ENCODE measurements around the gene EFCAB6. TPM values are rescaled to one million over a fixed set of nuclear protein-coding genes. Genes with fewer than 3 reads are reported as not detected.

Gene EFCAB6
- total and polyA plus RNA-seq, 4 donors: 0.14 to 2.1 (median 0.53) TPM

GRCh38 chr22:43839781-43840180, 27.7 kb upstream of the EFCAB6 start:
- Histone ChIP-seq H3K27me3 (ENCODE audit: control insufficient read depth in 4 of 4, insufficient read depth in 4 of 4, low read length in 3 of 4) (no peaks in the 10 kb centered on the region), H3K27ac (ENCODE audit: low read depth in 1 of 2, low read length in 2 of 2) (no peak overlapping the region), H3K9ac (ENCODE audit: low read depth in 1 of 2, low read length in 2 of 2) (no peak overlapping the region), H3K36me3 (ENCODE audit: control insufficient read depth in 4 of 4, insufficient read depth in 3 of 4, low read depth in 1 of 4, low read length in 3 of 4) (no peaks in the 10 kb centered on the region), H3K4me3 (ENCODE audit: low read depth in 1 of 3, low read length in 3 of 3) (no peak overlapping the region), H3K9me3 (ENCODE audit: control insufficient read depth in 4 of 4, low read length in 3 of 4) (no peaks in the 10 kb centered on the region), H3K4me1 (ENCODE audit: control insufficient read depth in 4 of 4, insufficient read depth in 4 of 4, low read length in 3 of 4) (no peaks in the 10 kb centered on the region)
- TF ChIP-seq REST (IDR thresholded peaks at IDR 0.05): no peak
- no peak for TF ChIP-seq TAF1 (conservative IDR thresholded peaks at IDR 0.05)
- no peak for TF ChIP-seq RAD21 (IDR thresholded peaks at IDR 0.05)
- no peak for TF ChIP-seq HNF4G (IDR thresholded peaks at IDR 0.05)
- no peak for TF ChIP-seq SP1 (IDR thresholded peaks at IDR 0.05)
- DNase-seq (ENCODE audit: low spot score): no peak
- WGBS: 64% methylated on average over 8 of the region's 8 CpGs

DNA sequence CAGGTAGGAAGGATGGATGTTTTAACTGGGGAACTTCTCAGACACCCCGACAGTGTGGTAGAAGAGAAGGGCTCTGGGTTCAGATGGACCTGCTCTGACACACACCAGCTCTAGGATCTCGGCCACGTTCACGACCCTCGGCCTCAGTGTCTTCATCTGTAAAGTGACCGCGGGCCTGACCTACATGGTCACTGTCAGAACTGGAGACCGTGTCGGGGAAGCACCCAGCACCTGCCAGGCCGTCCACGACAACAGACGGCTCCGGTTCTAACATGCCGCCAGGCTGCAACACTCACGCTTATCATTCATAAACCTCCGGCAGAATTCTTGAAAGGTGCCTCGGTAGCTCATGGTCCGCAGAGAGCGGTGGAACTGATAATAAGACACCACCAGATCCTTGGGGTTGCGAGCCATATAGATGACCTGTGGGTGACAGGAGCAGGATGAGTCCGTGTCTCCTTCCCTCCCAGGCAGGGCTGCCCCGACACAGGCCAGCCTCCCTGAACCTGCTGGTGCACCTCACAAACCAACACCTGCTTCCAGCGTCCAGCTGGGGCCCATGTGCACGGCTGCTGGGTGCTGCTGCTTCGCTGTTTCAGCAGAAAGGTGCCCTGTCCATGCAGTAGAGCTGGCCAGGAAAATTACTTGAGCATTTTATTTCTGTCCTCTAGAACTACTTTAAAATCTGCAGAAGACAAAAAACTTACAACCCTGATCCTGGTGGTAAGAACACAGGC, 26.6 kb upstream of the EFCAB6 start:
- 94% methylated on average over 25 of the region's 25 CpGs for WGBS
- Histone ChIP-seq H3K4me3 (ENCODE audit: low read depth in 1 of 3, low read length in 3 of 3) (no peak overlapping the region), H3K36me3 (ENCODE audit: control insufficient read depth in 4 of 4, insufficient read depth in 3 of 4, low read depth in 1 of 4, low read length in 3 of 4) (no peaks in the 10 kb centered on the region), H3K9ac (ENCODE audit: low read depth in 1 of 2, low read length in 2 of 2) (no peak overlapping the region), H3K27me3 (ENCODE audit: control insufficient read depth in 4 of 4, insufficient read depth in 4 of 4, low read length in 3 of 4) (no peaks in the 10 kb centered on the region), H3K4me1 (ENCODE audit: control insufficient read depth in 4 of 4, insufficient read depth in 4 of 4, low read length in 3 of 4) (no peaks in the 10 kb centered on the region), H3K27ac (ENCODE audit: low read depth in 1 of 2, low read length in 2 of 2) (no peak overlapping the region), H3K9me3 (ENCODE audit: control insufficient read depth in 4 of 4, low read length in 3 of 4) (no peaks in the 10 kb centered on the region)
- DNase-seq (ENCODE audit: low spot score): no peak
- TF ChIP-seq NR2F2 (IDR thresholded peaks at IDR 0.05): no peak
- TF ChIP-seq, protein P1, sequence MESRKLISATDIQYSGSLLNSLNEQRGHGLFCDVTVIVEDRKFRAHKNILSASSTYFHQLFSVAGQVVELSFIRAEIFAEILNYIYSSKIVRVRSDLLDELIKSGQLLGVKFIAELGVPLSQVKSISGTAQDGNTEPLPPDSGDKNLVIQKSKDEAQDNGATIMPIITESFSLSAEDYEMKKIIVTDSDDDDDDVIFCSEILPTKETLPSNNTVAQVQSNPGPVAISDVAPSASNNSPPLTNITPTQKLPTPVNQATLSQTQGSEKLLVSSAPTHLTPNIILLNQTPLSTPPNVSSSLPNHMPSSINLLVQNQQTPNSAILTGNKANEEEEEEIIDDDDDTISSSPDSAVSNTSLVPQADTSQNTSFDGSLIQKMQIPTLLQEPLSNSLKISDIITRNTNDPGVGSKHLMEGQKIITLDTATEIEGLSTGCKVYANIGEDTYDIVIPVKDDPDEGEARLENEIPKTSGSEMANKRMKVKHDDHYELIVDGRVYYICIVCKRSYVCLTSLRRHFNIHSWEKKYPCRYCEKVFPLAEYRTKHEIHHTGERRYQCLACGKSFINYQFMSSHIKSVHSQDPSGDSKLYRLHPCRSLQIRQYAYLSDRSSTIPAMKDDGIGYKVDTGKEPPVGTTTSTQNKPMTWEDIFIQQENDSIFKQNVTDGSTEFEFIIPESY (IDR thresholded peaks at IDR 0.05): no peak
- TF ChIP-seq RAD21 (IDR thresholded peaks at IDR 0.05): no peak
- no peak for TF ChIP-seq EGR1 (IDR thresholded peaks at IDR 0.05; ENCODE audit: low read depth in 2 of 2)
- no peak for TF ChIP-seq FOXA1 (IDR thresholded peaks at IDR 0.05)
- TF ChIP-seq TAF1 (conservative IDR thresholded peaks at IDR 0.05): no peak

DNA sequence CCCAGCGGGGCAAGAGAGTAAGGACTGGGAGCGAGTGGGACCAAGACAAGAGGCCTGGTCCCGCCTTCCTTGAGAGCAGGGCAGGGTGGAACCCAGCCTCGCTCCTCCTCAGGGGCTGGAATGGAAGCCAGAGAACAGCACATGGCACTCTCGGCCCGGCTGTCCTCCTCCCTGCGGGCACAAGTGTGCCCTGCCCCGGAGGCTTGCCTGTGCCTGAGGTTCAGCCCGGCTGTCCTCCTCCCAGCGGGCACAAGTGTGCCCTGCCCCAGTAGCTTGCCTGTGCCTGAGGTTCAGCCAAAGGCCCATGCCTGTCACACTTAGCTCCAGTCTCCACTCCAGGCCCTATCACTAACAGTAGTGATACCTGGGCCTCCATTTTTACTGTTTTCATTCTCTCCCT, 26.1 kb upstream of the EFCAB6 start:
- Histone ChIP-seq H3K27me3 (ENCODE audit: control insufficient read depth in 4 of 4, insufficient read depth in 4 of 4, low read length in 3 of 4) (no peaks in the 10 kb centered on the region), H3K4me1 (ENCODE audit: control insufficient read depth in 4 of 4, insufficient read depth in 4 of 4, low read length in 3 of 4) (no peaks in the 10 kb centered on the region), H3K9me3 (ENCODE audit: control insufficient read depth in 4 of 4, low read length in 3 of 4) (no peaks in the 10 kb centered on the region), H3K36me3 (ENCODE audit: control insufficient read depth in 4 of 4, insufficient read depth in 3 of 4, low read depth in 1 of 4, low read length in 3 of 4) (no peaks in the 10 kb centered on the region), H3K27ac (ENCODE audit: low read depth in 1 of 2, low read length in 2 of 2) (no peak overlapping the region), H3K9ac (ENCODE audit: low read depth in 1 of 2, low read length in 2 of 2) (no peak overlapping the region), H3K4me3 (ENCODE audit: low read depth in 1 of 3, low read length in 3 of 3) (no peak overlapping the region)
- DNase-seq (ENCODE audit: low spot score): no peak
- WGBS: 95% methylated on average over 10 of the region's 10 CpGs
- TF ChIP-seq NR2F2 (IDR thresholded peaks at IDR 0.05): no peak
- no peak for TF ChIP-seq GABPA (IDR thresholded peaks at IDR 0.05 in 1 of 2, conservative IDR thresholded peaks at IDR 0.05 in 1 of 2)
- TF ChIP-seq YY1 (IDR thresholded peaks at IDR 0.05): no peak
- no peak for TF ChIP-seq MAX (IDR thresholded peaks at IDR 0.05)
- no peak for TF ChIP-seq FOXA1 (IDR thresholded peaks at IDR 0.05)
- TF ChIP-seq HNF4G (IDR thresholded peaks at IDR 0.05): no peak
- TF ChIP-seq SP1 (IDR thresholded peaks at IDR 0.05): no peak
- no peak for TF ChIP-seq RAD21 (IDR thresholded peaks at IDR 0.05)
- TF ChIP-seq TAF1 (conservative IDR thresholded peaks at IDR 0.05): no peak
